AG08396 (cell line): Measurements from ENCODE around the gene SH3YL1.
"Not testable (repeated sequence)": the region's sequence is repeated elsewhere in the genome, so short reads cannot be mapped to it uniquely, and the experiment has no call there.

Source experiments
- DNase-seq: peaks from one replicate; pipeline ENCODE4 v3.0.0; 2012; ENCODE audit warnings: low spot score, mixed read lengths

The SH3YL1 gene

DNA sequence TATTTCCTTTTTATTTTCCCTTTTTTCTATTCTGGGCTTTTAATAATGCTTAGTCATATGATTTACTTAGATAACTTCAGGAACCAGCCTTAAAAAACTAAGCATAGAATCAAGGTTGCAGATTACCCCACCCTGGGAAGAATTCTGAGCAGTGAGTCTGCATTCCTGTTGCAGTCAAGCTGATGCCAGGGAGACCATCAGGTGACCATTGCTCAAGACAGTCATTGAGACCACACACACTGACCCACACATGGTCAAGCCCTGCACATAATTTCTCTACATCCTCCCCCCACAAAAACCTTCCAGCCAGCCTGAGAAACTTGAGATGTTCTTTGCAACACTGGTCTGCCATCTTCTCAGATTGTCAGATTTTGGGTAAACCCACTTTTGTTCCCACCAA is 83.9 kb downstream of the SH3YL1 start:
- no peak for DNase-seq

DNA sequence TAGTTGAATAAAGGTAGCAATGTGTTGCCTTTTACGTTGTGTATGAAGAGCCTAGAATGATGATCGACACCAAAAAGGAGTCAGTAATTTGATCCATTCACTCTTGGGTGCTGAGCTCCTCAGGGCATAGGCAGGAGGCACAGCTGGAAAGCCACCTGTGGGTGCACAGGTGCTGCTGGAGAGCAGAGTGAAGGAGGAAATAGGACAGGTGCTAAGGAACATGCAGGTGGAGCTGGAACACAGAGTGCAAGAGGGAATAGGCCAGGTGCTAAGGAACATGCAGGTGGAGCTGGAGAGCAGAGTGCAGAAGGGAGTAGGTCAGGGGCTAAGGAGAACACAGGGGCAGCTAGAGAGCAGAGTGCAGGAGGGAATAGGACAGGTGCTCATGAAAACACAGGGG is 86.1 kb downstream of the SH3YL1 start:
- no peak for DNase-seq

DNA sequence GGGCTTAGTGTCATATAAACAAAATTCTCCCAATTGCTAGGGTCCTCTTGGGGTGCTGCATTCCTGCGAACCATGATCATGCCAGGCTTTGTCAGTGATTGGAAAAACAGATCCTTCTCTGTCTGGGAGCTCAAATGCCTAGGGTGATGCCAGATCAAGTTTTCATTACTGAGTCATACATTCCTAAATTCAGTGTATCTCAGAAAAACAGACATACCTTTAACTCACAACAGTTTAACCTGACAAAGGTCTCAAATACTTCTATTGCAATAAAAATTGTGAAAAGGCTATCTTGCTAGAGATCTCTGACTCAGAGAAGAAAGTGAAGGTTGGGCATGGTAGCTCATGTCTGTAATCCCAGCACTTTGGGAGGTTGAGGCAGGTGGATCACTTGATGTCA is 86.9 kb downstream of the SH3YL1 start:
- no peak for DNase-seq

DNA sequence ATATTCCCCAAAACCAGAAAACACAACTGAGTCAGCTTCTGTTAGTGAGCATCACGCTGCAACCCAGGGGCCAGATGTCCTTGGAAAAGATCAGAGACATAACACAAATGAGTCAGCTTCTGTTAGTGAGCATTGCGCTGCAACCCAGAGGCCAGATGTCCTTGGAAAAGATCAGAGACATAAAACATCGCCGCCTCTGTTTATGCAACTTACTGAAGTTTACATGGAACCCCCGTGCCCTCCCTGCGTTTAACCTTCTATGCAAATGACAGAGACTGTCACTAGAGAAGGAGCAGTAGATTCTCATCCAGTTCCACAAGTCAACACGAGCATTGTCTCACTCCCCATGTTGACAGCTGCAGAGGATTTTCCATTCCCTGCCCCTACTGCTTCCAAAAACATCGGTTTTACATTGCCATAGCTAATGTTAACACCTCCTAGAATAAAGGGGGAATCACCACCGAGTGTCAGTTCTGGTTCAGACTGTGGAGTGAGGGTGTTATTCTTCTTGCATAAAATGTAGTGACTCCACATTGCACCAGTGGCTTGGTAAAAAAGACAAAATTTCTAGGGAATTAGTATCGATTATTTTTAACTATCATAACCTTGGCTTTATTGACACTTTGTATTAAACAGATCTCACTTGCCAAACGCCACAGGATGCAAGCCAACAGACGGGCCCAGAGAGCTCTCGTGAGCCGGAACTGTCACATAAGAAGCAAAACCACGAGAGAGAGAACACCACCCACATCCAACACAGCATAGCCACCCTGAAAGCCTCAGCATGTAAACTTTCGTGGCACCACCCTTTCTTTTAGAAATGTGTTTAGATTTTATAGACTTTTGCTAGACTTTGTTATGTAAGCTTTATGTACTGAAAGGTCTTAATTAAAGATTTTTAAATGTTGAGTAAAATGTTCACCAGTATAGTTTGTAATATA is 87.7 kb downstream of the SH3YL1 start:
- DNase-seq, result no peak

DNA sequence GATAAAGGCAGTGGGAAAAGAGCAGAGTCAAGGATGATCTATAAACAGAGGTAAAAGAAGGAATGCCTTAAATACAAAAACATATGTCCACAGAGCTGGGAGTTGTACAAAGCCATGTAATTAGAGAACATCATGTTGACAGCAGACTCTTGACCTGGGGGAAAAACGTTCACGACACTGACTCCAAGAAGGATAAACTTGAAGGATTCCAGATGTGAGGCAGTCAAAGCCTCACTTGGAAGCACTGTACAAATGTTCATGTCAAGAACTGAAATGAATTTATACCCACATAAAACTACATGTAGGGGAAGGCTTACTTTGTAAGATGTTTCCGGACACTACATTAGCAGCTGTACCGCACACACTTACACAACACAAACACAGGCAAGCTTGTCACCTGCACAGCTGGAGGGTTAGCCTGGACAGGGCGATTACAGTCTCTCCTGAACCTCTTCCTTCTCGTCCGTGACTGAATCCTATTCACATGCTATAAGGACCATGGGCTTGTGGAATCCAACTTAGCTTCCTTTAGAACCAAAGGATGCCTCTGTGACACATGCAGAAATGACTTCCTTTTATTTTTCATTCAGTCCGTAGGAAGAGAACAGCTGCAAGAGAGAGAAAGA is 88.6 kb downstream of the SH3YL1 start:
- DNase-seq, result no peak

DNA sequence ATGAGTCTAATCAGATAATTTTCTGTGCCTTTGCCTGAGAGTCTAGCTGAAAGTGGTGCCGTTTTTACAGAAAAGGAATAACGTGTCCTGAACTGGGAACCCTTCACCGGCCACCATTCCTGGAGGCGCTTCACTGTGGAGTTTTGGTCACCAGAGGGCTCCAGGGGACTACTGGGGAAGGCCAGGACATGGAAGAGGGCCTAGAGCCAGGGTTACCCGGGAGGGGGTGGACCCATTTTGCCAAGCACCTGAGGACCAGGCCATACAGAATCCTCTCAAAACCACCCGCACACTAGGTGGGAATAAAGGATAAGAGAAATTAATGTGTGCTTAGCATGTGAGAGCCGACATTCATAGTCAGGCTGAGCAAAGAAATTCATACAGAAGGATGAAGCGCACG is 91.7 kb downstream of the SH3YL1 start:
- DNase-seq, result not testable (repeated sequence)

DNA sequence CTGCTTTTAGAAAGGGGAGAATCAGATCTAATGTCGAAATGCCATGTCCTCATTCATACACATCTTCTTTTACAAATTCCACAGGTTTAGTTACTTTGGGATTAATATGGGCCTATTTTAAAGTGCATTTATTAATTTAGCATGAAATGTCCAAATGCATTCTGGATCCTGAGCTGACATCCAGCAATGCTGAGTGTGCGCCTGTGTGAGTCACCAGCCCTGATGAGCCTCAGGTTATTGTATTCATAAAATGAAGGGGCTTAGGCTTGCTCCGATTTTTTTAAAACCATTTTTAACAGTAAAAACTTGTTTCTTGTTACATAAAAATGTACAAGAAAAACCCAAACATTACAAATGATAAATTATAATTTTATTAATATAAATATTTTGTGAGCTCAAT is 94.1 kb downstream of the SH3YL1 start:
- DNase-seq, result no peak
